Stimulated activated CD8-positive, alpha-beta memory T cell treated with anti-CD3 and anti-CD28 coated beads, Interleukin-4, amount 100 ng/mL, for 24 hours (primary cell): ENCODE results near the gene CEP192.
"Not testable (repeated sequence)": the region's sequence is repeated elsewhere in the genome, so short reads cannot be mapped to it uniquely, and the experiment has no call there.

Experiments
- DNase-seq: peaks from one replicate; pipeline ENCODE4 v3.0.0-alpha.2; 2020; ENCODE audit warnings: low read depth

Gene CEP192

GRCh38 chr18:12990967-12991820, at the start of gene CEP192:
Gene CEP192 (plus strand): TSS chr18:12991362. CDS start chr18:12999425, 8,063 bp downstream.
- DNase-seq, result peak; percentile 95

DNA sequence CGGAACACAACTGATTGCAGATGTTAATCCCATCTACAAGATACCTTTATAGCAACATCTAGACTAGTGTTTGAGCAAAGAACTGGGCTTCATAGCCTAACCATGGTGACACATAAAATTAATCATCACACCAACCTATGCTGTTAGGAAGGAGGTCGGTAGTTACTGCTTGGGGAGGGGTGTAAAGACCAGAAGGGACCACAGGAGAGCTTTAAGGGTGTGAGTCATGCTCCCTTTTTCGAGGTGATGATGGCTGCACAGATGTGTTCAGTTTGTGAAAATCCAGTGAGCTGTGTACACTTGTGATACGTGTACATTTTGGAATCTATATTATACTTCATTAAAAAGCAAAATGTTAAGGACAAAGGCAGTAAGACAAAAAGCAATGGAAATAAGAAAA, 47.9 kb upstream of the CEP192 start:
- DNase-seq, result no peak

- no peak for DNase-seq
These were observed 46.5 kb upstream of the CEP192 start for GRCh38 chr18:12944709-12945108.

- DNase-seq, result no peak
These were observed 44.4 kb upstream of the CEP192 start for GRCh38 chr18:12946549-12947284.

GRCh38 chr18:12947285-12948049, 43.7 kb upstream of the CEP192 start, which contains the start of gene SEH1L:
Gene SEH1L (plus strand): TSS chr18:12948011. CDS start chr18:12948122, 111 bp downstream.
- DNase-seq, result peak; percentile 99

GRCh38 chr18:12948050-12948804, 42.9 kb upstream of the CEP192 start:
- DNase-seq, result peak; percentile 98

DNA sequence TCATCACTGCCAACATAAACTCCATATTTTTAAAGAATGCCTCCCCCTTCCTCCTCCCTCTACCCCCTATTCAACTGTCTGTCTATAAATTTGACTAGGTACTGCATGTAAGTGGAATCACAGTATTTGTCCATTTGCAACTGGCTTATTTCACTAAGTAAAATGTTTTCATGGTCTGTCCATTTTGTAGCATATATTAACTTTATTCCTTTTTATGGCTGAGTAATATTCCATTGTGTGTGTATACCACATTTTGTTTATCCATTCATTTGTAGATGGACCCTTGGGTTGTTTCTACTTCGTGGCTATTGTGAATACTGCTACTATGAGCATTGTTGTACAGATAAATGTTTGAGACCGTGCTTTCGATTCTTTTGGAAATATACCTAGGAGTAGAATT, 32.7 kb upstream of the CEP192 start:
- no peak for DNase-seq

- DNase-seq, result no peak
These were observed 30.8 kb upstream of the CEP192 start for GRCh38 chr18:12960395-12960794.

GRCh38 chr18:12960853-12961397, 30.2 kb upstream of the CEP192 start:
- no peak for DNase-seq

- no peak for DNase-seq
These were observed 28.1 kb upstream of the CEP192 start for GRCh38 chr18:12963069-12963468.

GRCh38 chr18:12968115-12968514, 23.0 kb upstream of the CEP192 start:
- no peak for DNase-seq

DNA sequence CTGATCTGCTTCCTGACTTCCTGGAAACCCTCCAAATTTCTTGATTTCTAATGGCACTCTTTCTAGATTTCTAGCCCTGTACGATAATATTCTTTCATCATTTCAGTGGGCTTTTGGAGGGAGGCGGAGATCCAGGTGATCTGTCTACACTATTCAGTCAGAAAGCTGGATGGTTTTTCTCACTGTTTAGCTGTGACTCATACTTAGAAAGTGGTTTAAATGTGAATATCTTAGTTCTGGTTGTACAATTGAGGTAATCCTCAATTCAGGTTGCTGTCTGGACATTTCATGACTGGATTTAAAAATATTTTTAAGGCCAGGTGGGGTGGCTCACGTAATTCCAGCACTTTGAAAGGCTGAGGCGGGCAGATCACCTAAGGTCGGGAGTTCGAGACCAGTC, 22.5 kb upstream of the CEP192 start:
- no peak for DNase-seq

DNA sequence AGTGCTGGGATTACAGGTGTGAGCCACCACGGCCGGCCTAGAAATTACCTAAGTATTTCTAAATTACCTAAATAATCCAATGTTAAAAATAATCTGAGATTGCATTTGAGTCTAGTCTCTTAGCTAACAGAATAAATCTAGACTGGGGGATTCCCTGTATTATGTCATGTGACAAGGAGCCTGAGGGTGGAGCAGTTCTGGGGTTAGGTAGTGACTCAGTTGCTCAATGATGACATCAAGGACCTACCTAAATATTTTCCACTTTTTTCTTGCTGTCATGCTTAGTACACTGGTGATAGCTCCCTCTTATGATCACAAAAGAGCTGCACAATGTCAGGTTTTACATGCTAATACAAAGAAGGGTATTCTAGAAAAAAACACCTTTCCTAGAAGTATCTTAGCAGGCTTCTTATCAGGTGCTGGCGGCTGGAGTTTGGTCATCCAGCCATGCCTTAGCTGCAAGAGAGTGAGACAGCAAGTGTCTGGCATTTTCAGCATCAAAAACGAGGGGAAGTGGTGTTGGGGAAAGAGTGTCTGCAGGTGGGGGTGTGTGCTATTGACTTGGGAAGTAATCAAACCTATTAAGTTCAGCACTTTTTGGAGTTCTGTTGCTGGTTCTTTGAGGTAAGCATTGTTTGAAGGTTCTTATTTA, 17.5 kb upstream of the CEP192 start:
- no peak for DNase-seq

DNA sequence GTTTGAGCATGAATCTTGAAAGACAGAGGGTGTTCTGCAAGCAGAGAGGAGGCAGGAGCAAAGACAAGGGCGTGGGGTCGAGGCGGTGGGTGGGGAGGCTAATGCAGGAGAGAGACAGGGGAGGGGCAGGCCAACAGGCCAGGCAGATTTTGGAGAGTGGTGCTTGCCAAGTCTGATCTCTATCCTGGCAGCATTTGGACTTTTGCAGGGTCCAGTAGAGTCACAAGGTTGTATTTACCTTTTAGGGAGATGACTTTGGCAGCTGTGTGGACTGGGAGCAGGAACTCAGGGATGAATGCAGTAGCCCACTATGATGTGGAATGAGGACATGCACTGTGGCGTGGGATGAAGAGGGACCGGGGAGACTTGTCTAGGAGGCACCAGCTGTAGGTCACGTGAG, 15.7 kb upstream of the CEP192 start:
- no peak for DNase-seq

- no peak for DNase-seq
These were observed 14.9 kb upstream of the CEP192 start for GRCh38 chr18:12976305-12976704.

DNA sequence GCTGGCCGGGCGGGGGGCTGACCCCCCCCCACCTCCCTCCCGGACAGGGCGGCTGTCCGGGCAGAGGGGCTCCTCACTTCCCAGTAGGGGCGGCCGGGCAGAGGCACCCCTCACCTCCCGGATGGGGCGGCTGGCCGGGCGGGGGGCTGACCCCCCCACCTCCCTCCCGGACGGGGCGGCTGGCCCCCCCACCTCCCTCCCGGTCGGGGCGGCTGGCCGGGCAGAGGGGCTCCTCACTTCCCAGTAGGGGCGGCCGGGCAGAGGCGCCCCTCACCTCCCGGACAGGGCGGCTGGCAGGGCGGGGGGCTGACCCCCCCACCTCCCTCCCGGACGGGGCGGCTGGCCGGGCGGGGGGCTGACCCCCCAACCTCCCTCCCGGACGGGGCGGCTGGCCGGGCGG, 11.1 kb upstream of the CEP192 start:
- not testable (repeated sequence) for DNase-seq

DNA sequence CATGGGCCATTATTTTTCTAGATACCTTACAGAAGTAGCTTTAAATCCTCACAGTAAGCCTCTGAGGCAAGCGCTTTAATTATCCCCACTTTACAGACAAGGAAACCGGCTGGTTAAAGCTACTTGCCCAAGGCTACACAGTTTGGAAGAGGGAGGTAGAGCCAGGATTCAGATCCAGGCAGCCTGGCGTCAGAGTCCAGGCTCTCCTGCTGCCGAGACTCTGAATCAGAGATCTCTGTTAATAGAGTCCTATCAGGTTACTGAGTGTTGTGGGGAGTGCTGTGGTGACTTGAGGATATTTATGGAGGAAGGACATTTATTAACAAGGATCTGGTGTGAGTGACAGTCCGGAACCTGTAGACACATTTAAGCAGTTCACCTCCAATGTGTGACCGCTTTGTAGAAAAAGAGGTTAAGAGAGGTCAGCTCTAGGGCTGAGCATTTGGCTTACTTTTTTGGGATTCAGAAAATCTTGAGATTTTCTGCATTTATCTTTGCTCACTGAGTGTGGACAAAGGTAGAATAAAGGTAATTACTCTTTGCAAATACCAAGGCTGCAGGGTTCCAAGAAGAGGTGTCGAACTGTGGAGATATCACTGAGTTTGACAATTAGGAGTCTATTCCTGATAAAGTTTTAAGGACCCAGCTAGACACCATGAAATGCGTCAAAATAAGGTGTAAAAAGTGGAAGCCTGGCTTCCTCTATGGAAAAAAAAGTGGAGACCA, 1.6 kb upstream of the CEP192 start:
- no peak for DNase-seq

DNA sequence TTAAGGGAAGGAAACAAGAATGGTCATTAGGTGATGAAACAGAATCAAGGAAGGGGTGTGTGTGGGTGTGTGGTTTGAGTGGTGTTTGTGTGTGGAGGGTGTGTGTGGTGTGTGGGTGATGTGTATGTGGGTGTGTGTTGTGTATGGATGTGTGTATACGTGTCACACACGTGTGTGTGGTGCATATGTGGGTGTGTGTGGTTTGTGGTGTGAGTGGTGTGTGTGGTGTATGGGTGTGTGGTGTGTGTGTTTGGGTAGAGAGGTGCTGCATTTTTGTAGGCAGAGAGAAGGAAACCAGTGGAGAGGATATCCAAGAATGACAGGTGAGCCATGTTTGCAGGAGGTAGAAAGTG, 1.1 kb upstream of the CEP192 start:
- peak; percentile 31 for DNase-seq

DNA sequence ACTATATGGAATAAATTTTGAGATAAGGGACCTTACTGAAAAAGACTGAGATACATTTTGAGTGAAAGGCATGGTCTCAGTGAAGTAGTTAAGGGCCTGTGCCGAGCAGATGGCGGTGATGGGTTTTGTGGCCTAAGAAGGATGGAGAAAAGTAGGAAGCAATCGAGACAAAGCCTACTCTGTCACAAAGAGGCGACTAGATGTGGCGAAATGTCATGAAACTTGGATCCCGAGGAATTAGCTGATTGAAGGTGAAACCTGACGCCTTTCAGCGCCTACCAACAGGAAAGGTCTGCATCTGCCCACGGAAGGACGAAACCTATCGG, 558 bp upstream of the CEP192 start:
- no peak for DNase-seq

- DNase-seq, result no peak
These were observed 638 bp downstream of the CEP192 start for GRCh38 chr18:12991821-12992179.

GRCh38 chr18:12993439-12993838, 2.3 kb downstream of the CEP192 start:
- no peak for DNase-seq
